T-helper 2 cell (primary cell): ENCODE results near the gene DHX30.
"Not testable (repeated sequence)": the region's sequence is repeated elsewhere in the genome, so short reads cannot be mapped to it uniquely, and the experiment has no call there.

Experiments
- DNase-seq, 5 experiments: peaks; one replicate each; pipeline versions ENCODE4 v3.0.0 to v3.0.0-alpha.2; 2012 to 2022

The DHX30 gene

GRCh38 chr3:47885168-47885567 is 82.2 kb downstream of the DHX30 start:
- DNase-seq, result no peak

DNA sequence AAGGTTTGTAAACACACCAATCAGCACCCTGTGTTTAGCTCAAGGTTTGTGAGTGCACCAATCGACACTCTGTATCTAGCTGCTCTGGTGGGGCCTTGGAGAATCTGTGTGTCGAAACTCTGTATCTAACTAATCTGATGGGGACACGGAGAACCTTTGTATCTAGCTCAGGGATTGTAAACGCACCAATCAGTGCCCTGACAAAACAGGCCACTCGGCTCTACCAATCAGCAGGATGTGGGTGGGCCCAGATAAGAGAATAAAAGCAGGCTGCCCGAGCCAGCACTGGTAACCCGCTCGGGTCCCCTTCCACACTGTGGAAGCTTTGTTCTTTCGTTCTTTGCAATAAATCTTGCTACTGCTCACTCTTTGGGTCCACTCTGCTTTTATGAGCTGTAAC is 85.1 kb downstream of the DHX30 start:
- DNase-seq, result not testable (repeated sequence)

- no peak for DNase-seq
Measured at GRCh38 chr3:47888986-47889757, 86.2 kb downstream of the DHX30 start.

DNA sequence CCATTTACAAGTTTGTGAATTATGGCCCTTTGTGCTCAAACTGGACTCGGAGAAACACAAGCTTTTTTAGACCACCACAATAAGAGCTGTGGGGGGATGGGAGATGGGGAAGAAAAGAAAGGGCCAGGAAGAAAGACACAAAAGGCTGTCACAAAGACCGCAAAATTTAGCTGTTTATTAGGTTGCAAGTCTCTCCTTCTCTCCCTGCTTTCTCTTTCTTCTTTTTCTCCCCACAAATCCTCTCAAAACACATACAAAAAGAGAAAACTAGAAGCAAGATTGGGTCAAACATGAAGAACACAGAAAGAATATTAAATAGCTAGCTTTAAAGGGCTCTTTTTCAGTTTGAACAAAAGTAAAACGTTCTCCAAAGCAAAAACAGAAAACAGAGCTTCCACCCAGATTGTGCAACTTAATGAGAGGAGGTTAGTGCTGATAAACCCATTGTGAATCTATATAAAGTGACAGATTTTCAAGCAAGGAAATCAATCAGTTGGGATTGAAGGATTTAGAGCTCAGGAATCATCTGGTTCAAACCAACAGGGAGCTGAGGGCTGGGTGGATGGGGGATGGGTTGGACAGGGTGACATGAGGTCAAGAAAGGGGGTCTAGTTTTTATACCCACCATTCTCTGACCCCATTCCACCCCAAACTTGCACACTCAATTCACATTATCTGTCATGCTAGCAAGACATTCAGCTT is 87.3 kb downstream of the DHX30 start:
- no peak for DNase-seq

- no peak for DNase-seq
Measured at GRCh38 chr3:47890828-47891612, 88.1 kb downstream of the DHX30 start.

DNA sequence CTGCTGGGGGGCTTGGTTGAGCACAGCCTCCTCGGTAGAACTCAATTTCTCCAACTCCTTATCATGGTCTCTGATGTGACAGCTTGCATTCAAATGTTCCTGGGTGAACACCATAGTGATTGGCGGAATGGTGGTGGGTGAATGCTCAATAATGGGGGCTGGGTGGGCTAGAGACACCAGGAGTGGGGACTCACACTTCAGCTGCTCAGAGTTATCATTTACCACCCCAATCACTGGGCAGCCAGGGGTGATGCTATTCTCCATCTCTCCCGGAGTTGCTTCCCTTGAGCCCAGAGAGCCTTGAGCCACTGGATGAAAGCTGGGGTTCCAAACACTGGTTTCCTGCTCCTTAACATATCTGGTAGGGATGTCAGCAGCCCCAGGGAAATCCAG is 88.7 kb downstream of the DHX30 start:
- DNase-seq, result no peak

DNA sequence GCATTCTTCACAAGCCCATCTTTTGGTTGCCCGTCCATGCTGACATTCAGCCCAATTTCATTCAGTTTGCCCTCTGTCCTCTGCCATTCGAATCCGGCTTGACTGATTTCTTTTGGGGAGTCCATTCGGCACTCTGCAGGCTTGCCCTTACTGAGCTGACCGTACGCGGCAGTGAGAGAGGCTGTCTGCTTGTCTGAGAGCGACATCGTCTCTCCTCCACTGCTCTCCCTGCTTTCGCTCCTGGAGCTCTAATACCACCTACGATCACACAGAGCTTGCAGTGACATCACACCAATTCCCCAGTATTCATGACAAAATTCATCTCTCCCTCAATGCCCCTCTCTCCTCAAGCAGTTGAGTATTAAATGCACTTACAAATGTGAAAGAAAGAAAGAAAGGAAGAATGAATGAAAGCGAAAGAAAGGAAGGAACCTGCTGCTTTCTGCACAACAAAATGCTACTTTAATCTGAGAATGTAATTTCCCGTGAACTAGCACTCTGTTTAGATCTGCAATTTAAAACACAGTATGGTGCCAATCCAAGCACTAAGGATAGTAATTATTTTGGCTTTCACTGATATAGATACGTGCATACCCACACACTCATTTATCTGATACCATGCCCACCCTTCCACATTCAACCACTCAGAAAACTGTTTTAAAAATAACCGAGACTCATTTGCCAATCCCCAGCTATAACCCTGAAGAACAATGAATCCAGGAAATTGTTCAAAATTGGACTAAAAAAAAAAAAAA is 89.5 kb downstream of the DHX30 start:
- no peak for DNase-seq

DNA sequence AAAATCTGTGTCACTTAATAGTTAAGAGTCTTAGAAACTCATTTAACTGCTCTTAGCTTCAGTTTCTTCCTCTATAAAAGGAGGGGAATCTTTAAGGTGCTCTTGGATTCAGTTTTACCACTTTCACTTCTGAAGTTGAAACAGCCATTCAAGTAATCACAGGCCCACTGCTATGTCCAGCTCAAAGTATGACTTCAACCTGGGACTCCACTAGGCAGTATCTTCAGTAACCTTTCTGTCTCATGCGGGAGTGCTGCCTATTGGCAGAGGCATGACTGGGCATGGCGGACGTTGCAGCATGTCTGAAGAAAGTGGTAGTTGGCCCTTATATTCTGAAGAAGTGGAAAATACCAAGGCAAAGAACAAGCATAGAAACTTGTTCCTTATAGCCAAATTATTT is 92.3 kb downstream of the DHX30 start:
- no peak for DNase-seq

DNA sequence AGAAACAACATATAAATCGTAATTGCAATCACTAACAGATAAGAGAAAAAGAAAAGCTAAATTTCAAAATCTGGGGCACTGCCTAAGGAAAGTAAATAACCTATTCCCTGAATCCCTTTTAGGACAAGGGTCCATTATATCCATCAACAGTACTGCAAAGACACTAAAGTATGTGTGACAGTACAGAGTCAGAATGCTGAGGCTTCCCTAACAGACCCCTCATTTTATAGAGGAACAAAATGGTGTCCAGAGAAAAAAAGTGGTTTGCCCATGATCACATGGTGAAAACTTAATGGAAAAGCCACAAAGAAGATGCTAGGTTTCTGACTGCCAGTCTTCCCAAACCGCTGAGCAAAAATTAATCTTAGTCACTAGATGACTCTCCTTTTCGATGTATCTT is 93.8 kb downstream of the DHX30 start:
- DNase-seq, result no peak

GRCh38 chr3:47897954-47898353 is 95.0 kb downstream of the DHX30 start:
- DNase-seq, result no peak

DNA sequence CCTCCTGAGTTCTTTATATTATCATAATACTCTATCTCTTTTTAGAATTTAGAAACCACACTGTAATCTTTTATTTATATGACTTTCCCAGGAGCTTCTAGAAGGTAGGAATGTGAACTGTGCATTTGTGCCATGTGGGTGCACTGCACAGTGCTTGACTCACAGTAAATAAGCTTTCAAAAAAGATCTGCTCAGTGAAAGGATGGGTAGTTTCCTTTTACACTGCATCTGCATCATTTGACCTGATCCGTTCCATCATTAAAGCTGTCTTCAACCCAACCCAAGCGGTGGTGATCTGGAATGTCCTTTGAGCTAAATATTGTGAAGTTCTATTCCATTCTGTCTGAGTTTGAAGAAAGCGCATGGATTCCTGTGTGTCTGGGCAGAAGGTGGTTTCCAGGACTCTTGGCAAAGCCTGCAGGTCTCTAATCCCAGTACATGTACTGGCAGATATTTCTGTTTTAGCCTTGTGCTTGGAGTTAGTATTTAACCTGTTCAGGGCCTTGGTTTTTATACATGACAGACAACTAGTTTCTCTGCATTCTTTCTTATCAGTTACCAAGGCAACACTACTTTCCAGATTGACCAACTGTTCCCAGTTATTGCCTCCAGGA is 96.7 kb downstream of the DHX30 start:
- DNase-seq, result no peak
